Measurements from ENCODE around the gene EML3. TPM values are rescaled to one million over a fixed set of nuclear protein-coding genes. Genes with fewer than 3 reads are reported as not detected.

Gene EML3

Small RNAs within 50 kb of the gene (small RNA-seq; reads per million reads assigned to genes)
- gene AP001458.1 (not detected), gene EEF1G (not detected), gene MIR6747 (not detected)
